COLO829 (cell line): Measurements from ENCODE around the gene TRPV5.

ENCODE experiments used
- DNase-seq: peaks from one replicate; pipeline ENCODE4 v3.0.0; 2012; ENCODE audit warnings: low spot score

The TRPV5 gene

DNA sequence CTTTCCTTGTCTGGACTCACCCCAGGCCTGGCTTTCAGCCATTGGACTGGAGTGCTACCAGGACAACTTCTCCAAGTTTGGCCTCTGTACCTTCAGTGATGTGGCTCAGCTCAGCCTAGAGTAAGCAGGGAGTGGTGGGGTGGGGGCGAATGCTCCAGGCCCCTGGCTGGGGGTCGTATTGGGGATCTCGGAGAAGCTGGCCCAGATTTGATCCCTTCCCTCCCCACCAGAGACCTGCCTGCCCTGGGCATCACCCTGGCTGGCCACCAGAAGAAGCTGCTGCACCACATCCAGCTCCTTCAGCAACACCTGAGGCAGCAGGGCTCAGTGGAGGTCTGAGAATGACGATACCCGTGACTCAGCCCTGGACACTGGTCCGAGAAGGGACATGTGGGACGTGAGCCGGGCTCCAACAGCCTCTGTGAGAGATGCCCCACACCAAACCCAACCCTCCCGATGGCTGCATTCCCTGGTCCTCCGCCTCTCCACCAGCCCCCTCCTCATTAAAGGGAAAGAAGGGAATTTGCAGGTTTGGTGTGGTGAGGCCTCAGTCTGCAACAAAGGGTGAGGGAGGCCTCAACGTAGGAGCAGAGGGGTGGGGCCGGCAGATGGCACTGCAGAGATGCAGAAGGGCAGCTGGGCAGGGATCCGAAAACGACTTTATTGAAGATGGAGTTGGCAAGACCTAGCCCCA, 62.8 kb downstream of the TRPV5 start:
- DNase-seq: no peak

DNA sequence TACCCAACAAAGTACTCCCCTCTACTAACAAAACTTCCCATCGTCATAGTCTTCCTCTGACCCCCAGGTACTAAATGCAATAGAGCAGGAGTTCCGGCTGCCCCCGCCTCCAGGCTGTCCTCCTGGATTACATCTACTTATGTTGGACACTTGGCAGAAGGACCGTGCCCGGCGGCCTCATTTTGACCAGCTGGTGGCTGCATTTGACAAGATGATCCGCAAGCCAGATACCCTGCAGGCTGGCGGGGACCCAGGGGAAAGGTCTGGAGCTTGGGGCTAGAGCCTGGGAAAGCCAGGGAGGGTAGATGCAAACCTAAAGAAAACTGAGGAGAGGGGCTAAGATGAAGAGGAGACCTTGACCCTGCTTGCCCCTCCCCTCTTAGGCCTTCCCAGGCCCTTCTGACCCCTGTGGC, 63.4 kb downstream of the TRPV5 start:
- DNase-seq: no peak

DNA sequence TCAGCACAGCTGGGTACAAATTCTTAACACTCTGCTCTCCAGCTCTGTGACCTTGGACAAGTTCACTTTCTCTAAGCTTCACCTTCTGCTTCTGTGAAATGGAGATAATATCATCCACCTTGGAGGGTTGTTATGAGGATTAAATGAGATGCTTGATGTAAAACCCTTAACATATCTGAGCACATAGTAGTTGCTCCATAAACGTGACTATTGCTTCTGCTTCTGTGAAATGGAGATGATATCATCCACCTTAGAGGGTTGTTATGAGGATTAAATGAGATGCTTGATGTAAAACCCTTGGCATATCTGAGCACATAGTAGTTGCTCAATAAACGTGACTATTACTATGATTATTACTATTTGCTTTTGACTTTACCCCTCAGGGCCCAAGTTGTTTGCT, 64.1 kb downstream of the TRPV5 start:
- DNase-seq: no peak

DNA sequence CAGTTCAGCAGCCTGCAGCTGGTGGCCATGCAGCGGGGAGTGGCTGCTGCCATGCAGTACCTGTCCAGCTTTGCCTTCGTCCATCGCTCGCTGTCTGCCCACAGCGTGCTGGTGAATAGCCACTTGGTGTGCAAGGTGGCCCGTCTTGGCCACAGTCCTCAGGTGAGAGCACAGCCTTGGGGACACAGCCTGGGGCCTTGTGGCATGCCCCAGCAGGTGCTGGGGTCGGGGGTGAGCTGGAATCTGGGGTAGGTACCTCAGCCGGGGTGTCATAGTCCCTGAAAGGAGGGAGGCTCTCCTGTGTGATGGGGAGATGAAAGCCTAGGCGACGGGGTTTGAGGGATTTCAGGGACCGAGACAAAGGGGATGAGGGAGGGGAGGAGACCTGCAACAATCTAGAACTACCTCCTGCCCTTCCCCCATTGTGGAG, 64.5 kb downstream of the TRPV5 start:
- DNase-seq: no peak

DNA sequence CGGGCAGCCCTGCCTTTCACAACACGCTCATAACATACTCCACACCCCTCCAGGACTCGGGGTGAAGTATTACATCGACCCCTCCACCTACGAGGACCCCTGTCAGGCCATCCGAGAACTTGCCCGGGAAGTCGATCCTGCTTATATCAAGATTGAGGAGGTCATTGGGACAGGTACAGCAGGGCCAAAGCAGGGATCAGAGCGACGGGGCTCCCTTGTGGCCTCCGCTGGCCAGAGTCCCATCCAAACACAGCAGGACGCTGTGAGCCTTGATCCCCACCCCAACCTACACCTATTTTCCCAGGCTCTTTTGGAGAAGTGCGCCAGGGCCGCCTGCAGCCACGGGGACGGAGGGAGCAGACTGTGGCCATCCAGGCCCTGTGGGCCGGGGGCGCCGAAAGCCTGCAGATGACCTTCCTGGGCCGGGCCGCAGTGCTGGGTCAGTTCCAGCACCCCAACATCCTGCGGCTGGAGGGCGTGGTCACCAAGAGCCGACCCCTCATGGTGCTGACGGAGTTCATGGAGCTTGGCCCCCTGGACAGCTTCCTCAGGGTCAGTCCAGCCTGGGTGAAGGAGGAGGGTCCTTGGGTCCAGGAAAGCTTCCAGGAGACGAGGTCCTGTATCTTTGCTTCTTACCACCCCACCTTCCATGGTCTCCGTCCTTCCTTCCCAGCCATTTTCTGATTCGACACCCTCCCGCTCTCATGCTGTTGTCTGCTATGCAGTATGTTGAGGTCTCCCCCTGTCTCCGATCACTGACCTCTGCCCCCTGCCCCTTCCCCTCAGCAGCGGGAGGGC, 65.2 kb downstream of the TRPV5 start:
- no peak for DNase-seq

DNA sequence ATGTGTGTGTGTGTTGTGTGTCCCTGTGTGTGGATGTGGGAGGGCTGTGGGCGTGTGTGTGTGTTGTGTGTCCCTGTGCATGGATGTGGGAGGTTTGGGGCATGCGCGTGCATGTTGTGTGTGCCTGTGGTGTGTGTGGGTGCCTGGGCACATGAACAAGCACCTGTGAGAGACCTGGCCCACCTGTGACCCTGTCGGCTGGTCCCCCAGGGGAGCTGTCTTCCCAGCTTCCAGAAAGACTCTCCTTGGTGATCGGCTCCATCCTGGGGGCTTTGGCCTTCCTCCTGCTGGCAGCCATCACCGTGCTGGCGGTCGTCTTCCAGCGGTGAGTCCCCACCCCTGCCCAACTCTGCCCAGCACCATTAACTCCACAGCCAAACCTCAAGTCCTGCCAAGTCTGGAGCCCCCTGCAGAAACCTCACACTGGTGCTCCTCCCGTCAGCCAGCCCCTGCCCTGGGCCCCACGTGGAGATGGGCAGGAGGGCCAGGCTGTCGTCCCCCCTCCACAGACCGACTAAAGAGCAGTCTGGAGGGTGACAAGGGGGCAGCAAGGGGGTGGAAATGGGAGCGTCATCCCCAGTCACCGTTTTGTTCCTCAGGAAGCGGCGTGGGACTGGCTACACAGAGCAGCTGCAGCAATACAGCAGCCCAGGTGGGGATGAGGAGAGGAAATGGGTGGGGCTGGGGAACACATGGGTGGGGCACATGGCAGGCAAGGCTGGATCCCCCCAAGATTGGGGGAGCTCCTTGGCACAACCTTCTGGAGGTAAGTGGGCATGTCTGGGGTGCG, 66.0 kb downstream of the TRPV5 start:
- no peak for DNase-seq

DNA sequence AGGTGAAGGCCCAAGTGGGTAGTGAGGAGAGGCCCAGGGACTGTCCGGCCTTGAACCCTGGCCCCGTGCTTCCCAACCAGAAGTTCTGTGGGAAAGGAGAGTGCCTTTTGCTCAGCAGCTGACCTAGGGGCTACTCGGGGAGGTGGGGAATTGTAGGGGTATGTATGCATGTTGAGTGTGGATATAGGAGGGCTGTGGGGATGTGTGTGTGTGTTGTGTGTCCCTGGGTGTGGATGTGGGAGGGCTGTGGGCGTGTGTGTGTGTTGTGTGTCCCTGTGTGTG, 66.5 kb downstream of the TRPV5 start:
- no peak for DNase-seq

DNA sequence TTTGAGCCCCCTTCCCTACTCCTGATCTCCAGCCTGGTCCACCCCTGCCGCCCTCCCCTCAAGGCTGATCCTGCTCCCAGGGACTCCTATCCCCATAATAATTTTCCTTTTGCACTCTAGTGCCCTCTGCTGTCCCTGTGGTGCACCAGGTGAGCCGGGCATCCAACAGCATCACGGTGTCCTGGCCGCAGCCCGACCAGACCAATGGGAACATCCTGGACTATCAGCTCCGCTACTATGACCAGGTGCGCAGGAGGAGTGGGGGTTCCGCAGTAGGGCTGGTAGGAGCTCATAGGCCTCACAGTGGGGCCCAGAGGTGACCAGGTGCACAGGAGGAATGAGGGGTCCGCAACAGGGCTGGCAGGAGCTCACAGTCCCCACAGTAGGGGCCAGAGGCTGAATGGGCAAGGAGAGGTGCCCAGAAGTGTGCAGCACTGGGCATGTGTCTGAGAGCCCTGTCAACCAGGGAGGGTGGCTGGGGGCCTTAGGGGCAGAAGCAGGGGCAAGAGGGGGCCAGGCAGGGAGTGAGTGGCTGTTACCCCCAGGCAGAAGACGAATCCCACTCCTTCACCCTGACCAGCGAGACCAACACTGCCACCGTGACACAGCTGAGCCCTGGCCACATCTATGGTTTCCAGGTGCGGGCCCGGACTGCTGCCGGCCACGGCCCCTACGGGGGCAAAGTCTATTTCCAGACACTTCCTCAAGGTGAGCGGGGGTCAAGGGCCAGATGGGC, 67.0 kb downstream of the TRPV5 start:
- peak; percentile 75 for DNase-seq

DNA sequence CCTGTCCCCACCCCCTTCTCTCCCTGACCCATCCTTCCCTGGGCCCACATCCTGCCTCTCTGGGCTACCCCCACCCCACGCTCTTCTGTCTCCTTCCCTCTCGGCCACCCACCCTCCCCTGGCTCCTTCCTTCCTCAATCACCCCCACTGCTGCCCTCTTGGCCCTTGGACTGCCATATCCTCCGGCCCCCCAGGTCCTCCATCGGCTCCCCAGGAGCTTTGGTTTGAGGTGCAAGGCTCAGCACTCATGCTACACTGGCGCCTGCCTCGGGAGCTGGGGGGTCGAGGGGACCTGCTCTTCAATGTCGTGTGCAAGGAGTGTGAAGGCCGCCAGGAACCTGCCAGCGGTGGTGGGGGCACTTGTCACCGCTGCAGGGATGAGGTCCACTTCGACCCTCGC, 67.8 kb downstream of the TRPV5 start:
- no peak for DNase-seq

DNA sequence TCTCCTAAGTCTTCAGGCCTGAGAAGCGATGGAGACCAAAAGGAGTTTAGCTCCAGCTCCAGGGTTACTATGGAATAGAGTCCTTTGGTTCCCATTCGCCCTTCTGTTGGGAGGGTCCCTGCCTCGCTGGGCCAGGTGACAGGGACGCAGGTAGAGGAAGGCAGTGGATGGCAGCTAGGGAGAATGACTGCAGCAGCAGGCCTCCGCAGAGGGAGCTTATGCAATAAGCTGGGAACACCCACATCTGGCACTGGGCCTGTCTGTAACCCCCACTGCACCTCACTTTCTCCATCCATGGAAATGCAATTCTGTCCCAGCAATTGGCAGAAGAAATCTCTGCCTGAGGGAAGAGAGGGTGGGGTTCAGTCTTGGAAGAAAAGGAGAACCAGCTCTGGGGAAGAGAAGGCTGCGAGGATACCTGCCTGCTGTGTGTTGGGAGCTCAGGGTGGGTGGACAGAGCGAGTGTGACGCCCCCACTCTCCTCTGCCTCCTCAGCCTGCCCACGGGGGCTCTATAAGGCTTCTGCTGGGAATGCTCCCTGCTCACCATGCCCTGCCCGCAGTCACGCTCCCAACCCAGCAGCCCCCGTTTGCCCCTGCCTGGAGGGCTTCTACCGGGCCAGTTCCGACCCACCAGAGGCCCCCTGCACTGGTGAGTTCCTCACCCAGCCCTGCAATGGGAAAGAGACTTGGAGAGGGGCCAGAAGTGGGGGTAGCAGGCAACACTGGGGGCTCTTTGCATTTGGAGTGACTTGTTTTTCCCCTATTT, 68.4 kb downstream of the TRPV5 start:
- no peak for DNase-seq

DNA sequence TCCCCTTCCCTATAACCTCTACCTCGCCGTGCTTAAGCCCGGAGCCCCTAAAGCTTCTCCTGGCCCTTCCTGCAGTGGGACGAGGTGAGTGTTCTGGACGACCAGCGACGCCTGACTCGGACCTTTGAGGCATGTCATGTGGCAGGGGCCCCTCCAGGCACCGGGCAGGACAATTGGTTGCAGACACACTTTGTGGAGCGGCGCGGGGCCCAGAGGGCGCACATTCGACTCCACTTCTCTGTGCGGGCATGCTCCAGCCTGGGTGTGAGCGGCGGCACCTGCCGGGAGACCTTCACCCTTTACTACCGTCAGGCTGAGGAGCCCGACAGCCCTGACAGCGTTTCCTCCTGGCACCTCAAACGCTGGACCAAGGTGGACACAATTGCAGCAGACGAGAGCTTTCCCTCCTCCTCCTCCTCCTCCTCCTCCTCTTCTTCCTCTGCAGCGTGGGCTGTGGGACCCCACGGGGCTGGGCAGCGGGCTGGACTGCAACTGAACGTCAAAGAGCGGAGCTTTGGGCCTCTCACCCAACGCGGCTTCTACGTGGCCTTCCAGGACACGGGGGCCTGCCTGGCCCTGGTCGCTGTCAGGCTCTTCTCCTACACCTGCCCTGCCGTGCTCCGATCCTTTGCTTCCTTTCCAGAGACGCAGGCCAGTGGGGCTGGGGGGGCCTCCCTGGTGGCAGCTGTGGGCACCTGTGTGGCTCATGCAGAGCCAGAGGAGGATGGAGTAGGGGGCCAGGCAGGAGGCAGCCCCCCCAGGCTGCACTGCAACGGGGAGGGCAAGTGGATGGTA, 69.5 kb downstream of the TRPV5 start:
- no peak for DNase-seq

DNA sequence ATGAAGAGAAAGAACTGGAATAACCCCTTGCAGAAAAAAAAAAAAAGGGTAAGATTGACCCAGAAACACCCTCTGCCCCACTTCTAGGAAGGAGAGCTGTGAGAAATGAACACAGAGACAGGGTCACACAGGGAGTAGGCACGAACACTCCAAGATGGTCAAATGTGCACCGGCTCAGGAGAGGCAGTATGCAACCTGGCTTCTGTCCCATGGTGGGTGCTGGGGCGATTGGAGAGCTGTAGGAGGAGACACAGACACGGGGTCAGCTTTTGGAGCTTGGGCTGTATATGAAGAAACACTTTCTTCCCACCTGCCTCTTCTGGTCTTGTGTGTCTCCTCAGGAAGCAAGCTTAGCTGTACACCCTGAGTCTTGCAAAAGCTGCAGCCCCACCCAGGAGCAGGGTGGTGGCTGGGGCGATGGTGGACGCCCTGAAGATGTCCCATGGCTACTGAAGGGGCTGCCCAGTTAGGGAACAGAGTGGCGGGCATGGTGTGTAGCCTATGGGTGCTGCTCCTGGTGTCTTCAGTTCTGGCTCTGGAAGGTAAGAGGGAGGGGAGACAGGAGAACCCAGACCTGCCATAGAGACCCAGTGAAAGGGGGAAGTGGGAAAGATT, 70.7 kb downstream of the TRPV5 start:
- DNase-seq: no peak

DNA sequence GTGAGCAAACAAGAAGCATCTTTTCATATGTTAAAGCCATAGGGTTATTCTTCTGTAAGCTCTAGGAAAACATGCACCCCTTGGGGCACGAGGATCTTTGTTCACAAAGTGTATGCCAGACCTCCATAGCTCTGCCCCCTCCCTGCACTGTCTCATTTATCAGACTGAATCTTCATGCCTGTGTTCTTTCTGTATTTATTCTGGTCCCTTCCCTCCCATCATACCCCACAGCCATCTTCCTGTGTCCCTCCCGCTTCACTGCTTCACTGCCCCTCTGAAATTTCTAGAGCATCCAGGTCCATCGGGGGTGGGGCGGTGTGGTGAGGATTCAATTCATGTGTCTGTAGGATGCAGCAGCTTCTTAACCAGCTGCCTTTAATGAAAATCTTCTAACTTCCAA, 71.2 kb downstream of the TRPV5 start:
- no peak for DNase-seq

DNA sequence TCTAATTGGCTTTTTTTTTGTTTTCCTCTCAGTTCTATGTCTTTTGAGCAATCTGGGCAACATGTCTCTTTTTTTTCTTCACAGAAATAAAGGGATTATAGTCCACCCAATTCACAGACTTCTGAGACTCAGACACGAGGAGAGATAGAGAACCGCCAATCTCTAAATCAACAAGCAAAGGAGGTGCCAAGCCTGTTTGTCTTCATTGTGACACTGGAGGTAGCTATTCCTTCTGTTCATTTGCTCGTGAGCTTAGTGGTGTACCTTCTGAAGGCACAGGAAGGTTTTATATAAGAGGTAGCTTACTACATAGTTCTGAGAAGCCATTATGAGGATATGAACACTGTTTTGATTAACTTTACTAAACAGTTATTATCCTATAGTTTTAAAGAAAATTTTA, 72.6 kb downstream of the TRPV5 start:
- DNase-seq: no peak

DNA sequence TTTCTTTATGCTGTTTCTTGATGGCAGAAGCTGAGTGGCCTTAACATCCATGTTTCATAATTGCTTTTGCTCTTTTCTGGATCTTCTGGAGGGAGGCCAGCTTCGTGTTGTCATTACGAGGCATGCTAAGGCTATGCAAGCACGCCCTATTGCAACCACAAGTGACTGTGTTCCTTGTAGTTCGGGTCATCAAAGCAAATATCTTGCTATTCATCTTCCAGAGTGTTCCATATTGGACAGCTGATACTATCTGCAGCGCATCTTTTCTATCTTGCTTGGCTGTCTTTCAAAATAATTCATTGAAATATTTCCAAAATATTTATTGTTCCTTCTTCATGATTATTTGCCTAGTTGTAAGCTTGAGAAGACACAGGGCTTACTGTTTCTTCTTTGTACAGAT, 73.7 kb downstream of the TRPV5 start:
- DNase-seq: peak; percentile 63

DNA sequence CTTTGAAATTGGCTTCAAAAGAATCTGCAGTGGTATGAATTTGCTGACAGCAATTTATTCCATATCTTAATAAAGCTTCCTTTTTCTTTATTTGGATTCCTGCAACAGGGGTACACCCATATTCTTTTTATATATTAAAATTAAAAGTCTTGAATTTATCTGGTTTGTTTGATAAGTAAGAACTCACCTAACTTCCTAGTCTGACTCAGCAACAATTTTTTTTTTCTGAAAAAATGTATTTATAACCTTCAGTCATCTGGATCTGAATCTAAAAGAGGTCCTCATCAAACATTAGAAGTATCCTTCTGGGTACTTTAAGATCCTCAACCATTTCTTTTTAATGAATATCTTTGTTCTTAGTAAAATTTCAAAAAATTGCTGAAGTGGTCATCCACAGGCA, 74.1 kb downstream of the TRPV5 start:
- DNase-seq: no peak
